ENCODE data around the gene VPS54.

The VPS54 gene

GRCh38 chr2:63843791-63844190 lies 175.4 kb downstream of the VPS54 start:
- in situ Hi-C loops (cut with HindIII; ENCODE audit: low pct_unique_long_range_greater_than_20kb, low sequenced_read_pairs) = no loop called here
- no peak for TF ChIP-seq JUND (IDR thresholded peaks at IDR 0.05; ENCODE audit: low read depth)

GRCh38 chr2:63843093-63843492 lies 176.1 kb downstream of the VPS54 start:
- in situ Hi-C loops (cut with HindIII; ENCODE audit: low pct_unique_long_range_greater_than_20kb, low sequenced_read_pairs) = no loop called here
- TF ChIP-seq JUND (IDR thresholded peaks at IDR 0.05; ENCODE audit: low read depth) = no peak
- DNase-seq (ENCODE audit: low read depth in 1 of 2, low spot score in 1 of 2) = no peak

More at GRCh38 chr2:63843791-63844190, 175.4 kb downstream of the VPS54 start:
- no peak for DNase-seq (ENCODE audit: low read depth in 1 of 2, low spot score in 1 of 2)

GRCh38 chr2:63842149-63843061 lies 176.8 kb downstream of the VPS54 start:
- in situ Hi-C loops (cut with HindIII; ENCODE audit: low pct_unique_long_range_greater_than_20kb, low sequenced_read_pairs) = no loop called here
- TF ChIP-seq JUND (IDR thresholded peaks at IDR 0.05; ENCODE audit: low read depth) = no peak
- DNase-seq (ENCODE audit: low read depth in 1 of 2, low spot score in 1 of 2) = peak in 1 of 2 experiments; percentile 33

All from T47D (cell line).